ENCODE data around the gene R3HDM4. TPM values are rescaled to one million over a fixed set of nuclear protein-coding genes. Genes with fewer than 3 reads are reported as not detected.

The R3HDM4 gene
- total and polyA plus RNA-seq, 9 of the 15 experiments (the other 6 are each of a cell fraction or from before 2014, with no cell fraction given), result 3.2 to 154 (median 59.0) TPM

GRCh38 chr19:917323-918151 lies 4.5 kb upstream of the R3HDM4 start, which contains the start of gene KISS1R (continued):
- TF ChIP-seq FOXO4 (CRISPR knock-in tag; IDR thresholded peaks at IDR 0.05) (no peak), CBFA2T3 (IDR thresholded peaks at IDR 0.05) (peak; percentile 22; the same call in 1 of the 2 replicates), ZNF133 (CRISPR knock-in tag; IDR thresholded peaks at IDR 0.05) (no peak), ZNF239 (CRISPR knock-in tag; IDR thresholded peaks at IDR 0.05) (no peak), THAP12 (CRISPR knock-in tag; IDR thresholded peaks at IDR 0.05) (0 out of 2 replicates have a peak, but pooled peaks have one; percentile 49), OTX1 (CRISPR knock-in tag; IDR thresholded peaks at IDR 0.05) (no peak), FOXJ3 (CRISPR knock-in tag; IDR thresholded peaks at IDR 0.05) (no peak), ZBTB17 (CRISPR knock-in tag; IDR thresholded peaks at IDR 0.05) (no peak), PHF20 (IDR thresholded peaks at IDR 0.05; ENCODE audit: partially characterized antibody) (peak; percentile 50), ZBTB26 (CRISPR knock-in tag; IDR thresholded peaks at IDR 0.05) (no peak), BRD9 (IDR thresholded peaks at IDR 0.05; ENCODE audit: low read depth, partially characterized antibody) (peak; percentile 61), DLX4 (CRISPR knock-in tag; IDR thresholded peaks at IDR 0.05) (no peak), ETV5 (CRISPR knock-in tag; IDR thresholded peaks at IDR 0.05; ENCODE audit: low read depth) (peak; percentile 59), NFIC (IDR thresholded peaks at IDR 0.05) (no peak; the same call in 1 of the 2 replicates), NR4A1 (CRISPR knock-in tag; IDR thresholded peaks at IDR 0.05) (no peak), NR4A1 (tag; IDR thresholded peaks at IDR 0.05) (peak; percentile 51; the same call in 1 of the 2 replicates), XRCC5 (IDR thresholded peaks at IDR 0.05; ENCODE audit: low read depth, low read length) (peak; percentile 55; the same call in 1 of the 2 replicates), ELK1 (CRISPR knock-in tag; IDR thresholded peaks at IDR 0.05) (no peak), ZEB2 (IDR thresholded peaks at IDR 0.05) (no peak), CREM (IDR thresholded peaks at IDR 0.05; ENCODE audit: low read depth) (peak; percentile 89), KLF10 (CRISPR knock-in tag; IDR thresholded peaks at IDR 0.05) (no peak), NRF1 (conservative IDR thresholded peaks at IDR 0.05 in 1 of 2, IDR thresholded peaks at IDR 0.05 in 1 of 2) (peak in 1 of 2 experiments; percentile 35; a peak in 2 of 4 replicates), POLR2AphosphoS2 (IDR thresholded peaks at IDR 0.05; ENCODE audit: low read length) (no peak), SP2 (IDR thresholded peaks at IDR 0.05; ENCODE audit: extremely low read depth, low read depth, low read length, poor library complexity, severe bottlenecking) (no peak)

Data from K562 (cell line).